K562 (cell line): Measurements from ENCODE around the gene DOP1A. TPM values are rescaled to one million over a fixed set of nuclear protein-coding genes. Genes with fewer than 3 reads are reported as not detected.

Experiments used
- ATAC-seq: fragments of 200-7000 bp; cut with Tn5 transposase; 3 replicates; pipeline ENCODE4 v1.9.1; 2020; ENCODE audit warnings: moderate library complexity
- BruUV-seq: library from RNA; stranded (reverse); fragments of 400-500 nt; replicated peaks from 2 replicates; lab custom pipeline; 2021; lab: Mats Ljungman, UMichigan
- CTCF ChIA-PET: fragments of 300-600 bp; formaldehyde crosslinking; extraction: SDS; loops from one replicate; lab custom pipeline; 2021; ENCODE audit warnings: low intra/inter-chr PET ratio; lab: Yijun Ruan, JAX
- POLR2A ChIA-PET: fragments of 300-600, 350-650 bp; sonication (Branson Sonifier 250); formaldehyde crosslinking; extraction: SDS; loops from one replicate; lab custom pipeline; 2021; ENCODE audit warnings: antibody characterized with exemption, inconsistent platforms; lab: Yijun Ruan, JAX
- DNase-seq, 4 experiments: peaks; one replicate each; pipeline versions ENCODE4 v3.0.0 to v3.0.0-alpha.2; 2011 to 2018; ENCODE audit warnings: low spot score in 3 of 4, mixed read lengths in 3 of 4; ENCODE audit errors: extremely low read depth in 1 of 4
- FAIRE-seq: peaks from 2 replicates; lab custom pipeline; 2011; peaks lifted over from hg19 to GRCh38; lab: Jason Lieb, UNC
- H2AFZ ChIP-seq: 2 replicates; pipeline ENCODE4 v1.6.0; 2011; ENCODE audit warnings: low read depth, low read length, control low read depth, inconsistent platforms
- H3K27ac ChIP-seq: fragments of 200-600 bp; 3 replicates; pipeline ENCODE4 v1.8.0; 2011; ENCODE audit warnings: low read depth, mild to moderate bottlenecking, control low read depth, inconsistent platforms, low read length, moderate library complexity, mixed read lengths; ENCODE audit errors: extremely low read depth
- H3K27me3 ChIP-seq, 2 experiments: fragments of 300-600 bp in 1 of 2; 2 replicates in 1 of 2; 3 replicates in 1 of 2; pipeline versions ENCODE4 v1.6.0 to v1.8.0; 2011; ENCODE audit warnings: inconsistent platforms in 2 of 2, low read length in 2 of 2, mild to moderate bottlenecking in 1 of 2, mixed read lengths in 1 of 2, moderate library complexity in 1 of 2; ENCODE audit not compliant: control insufficient read depth in 2 of 2, insufficient read depth in 2 of 2
- H3K36me3 ChIP-seq: fragments of 300-600 bp; 3 replicates; pipeline ENCODE4 v1.8.0; 2011; ENCODE audit warnings: mild to moderate bottlenecking, low read length, inconsistent platforms; ENCODE audit not compliant: control insufficient read depth, insufficient read depth
- H3K4me1 ChIP-seq, 2 experiments: fragments of 200-600 bp in 1 of 2; replicated peaks in 1 of 2; 2 replicates in 1 of 2; 3 replicates in 1 of 2; pipeline versions ENCODE4 v1.5.1 to v1.8.0; 2011; ENCODE audit warnings: inconsistent platforms in 2 of 2, low read length in 2 of 2, mild to moderate bottlenecking in 1 of 2, mixed read lengths in 1 of 2, moderate library complexity in 1 of 2; ENCODE audit not compliant: control insufficient read depth in 2 of 2, insufficient read depth in 2 of 2
- H3K4me2 ChIP-seq: 2 replicates; pipeline ENCODE4 v1.6.1; 2011; ENCODE audit warnings: low read length, control low read depth, inconsistent platforms, mixed read lengths; ENCODE audit not compliant: insufficient read depth
- H3K4me3 ChIP-seq: fragments of 200-600 bp; sonication (generic), shearing (Covaris generic); 2 replicates; pipeline ENCODE4 v1.5.1; 2016; ENCODE audit warnings: control low read depth, inconsistent platforms
- H3K79me2 ChIP-seq: fragments of 200-600 bp; 3 replicates; pipeline ENCODE4 v1.8.0; 2011; ENCODE audit warnings: low read length, inconsistent platforms; ENCODE audit not compliant: control insufficient read depth, insufficient read depth
- H3K9ac ChIP-seq, 2 experiments: 2 replicates each; pipeline versions ENCODE4 v1.6.0 to v1.6.1; 2011; ENCODE audit warnings: low read depth in 2 of 2, low read length in 2 of 2, control low read depth in 1 of 2, inconsistent platforms in 1 of 2, mild to moderate bottlenecking in 1 of 2, mixed read lengths in 1 of 2; ENCODE audit not compliant: insufficient read depth in 1 of 2
- H3K9me1 ChIP-seq: one replicate; pipeline ENCODE4 v1.6.0; 2011; ENCODE audit warnings: inconsistent platforms, mild to moderate bottlenecking, low read length, moderate library complexity; ENCODE audit not compliant: control insufficient read depth, insufficient read depth
- H3K9me3 ChIP-seq: replicated peaks from 2 replicates; pipeline ENCODE4 v1.5.1; 2011; ENCODE audit warnings: low read depth, low read length, inconsistent platforms; ENCODE audit not compliant: control insufficient read depth, insufficient read depth
- H4K20me1 ChIP-seq: replicated peaks from 2 replicates; pipeline ENCODE4 v1.6.1; 2011; ENCODE audit warnings: low read length, inconsistent platforms, mixed read lengths; ENCODE audit not compliant: control insufficient read depth, insufficient read depth
- C11orf30 ChIP-seq: fragments of 450-650 bp; IDR thresholded peaks from 2 replicates; pipeline ENCODE4 v1.6.1; 2016; ENCODE audit warnings: low read depth, mild to moderate bottlenecking
- CHD4 ChIP-seq: fragments of 200-600 bp; sonication (generic); IDR thresholded peaks from 3 replicates; pipeline ENCODE4 v1.6.1; 2012; ENCODE audit warnings: low read depth, mild to moderate bottlenecking, mixed read lengths, low read length, inconsistent platforms; ENCODE audit not compliant: insufficient read depth, insufficient replicate concordance, poor library complexity, severe bottlenecking
- CHD7 ChIP-seq: fragments of 200-600 bp; sonication (generic); IDR thresholded peaks from one replicate; pipeline ENCODE4 v1.6.1; 2012; ENCODE audit warnings: mild to moderate bottlenecking, low read depth, low read length, inconsistent platforms
- KAT2B ChIP-seq: IDR thresholded peaks from one replicate; pipeline ENCODE4 v1.6.1; 2012; ENCODE audit warnings: low read depth, mild to moderate bottlenecking, control low read depth, inconsistent platforms, low read length, moderate library complexity
- MAFF ChIP-seq: IDR thresholded peaks from 2 replicates; pipeline ENCODE4 v1.6.1; 2012; ENCODE audit warnings: low read length, improper control_type of control experiment
- MAFG ChIP-seq: fragments of 450-650 bp; conservative IDR thresholded peaks from 2 replicates; pipeline ENCODE4 v1.6.1; 2016; ENCODE audit warnings: missing genetic modification characterization, missing compliant biosample characterization
- MAFK ChIP-seq: IDR thresholded peaks from 2 replicates; pipeline ENCODE4 v1.6.1; 2011; ENCODE audit warnings: low read length, improper control_type of control experiment
- NCOA2 ChIP-seq, 2 experiments: fragments of 450-650 bp; IDR thresholded peaks; 2 replicates each; pipeline ENCODE4 v1.6.1; 2018; ENCODE audit warnings: mild to moderate bottlenecking in 2 of 2, moderate library complexity in 1 of 2; ENCODE audit not compliant: partially characterized antibody in 2 of 2
- PML ChIP-seq: IDR thresholded peaks from 2 replicates; pipeline ENCODE4 v1.6.1; 2012; ENCODE audit warnings: low read length, inconsistent platforms
- TCFL5 ChIP-seq: fragments of 250-450 bp; sonication (Bioruptor Pico); conservative IDR thresholded peaks from 2 replicates; pipeline ENCODE4 v1.6.1; 2021; ENCODE audit warnings: mild to moderate bottlenecking, moderate library complexity, matching md5 sums
- XRCC4 ChIP-seq: IDR thresholded peaks from one replicate; pipeline ENCODE4 v1.6.1; 2011; ENCODE audit not compliant: insufficient read depth, insufficient read length; ENCODE audit errors: extremely low read depth
- ZNF316 ChIP-seq: fragments of 450-650 bp; IDR thresholded peaks from 2 replicates; pipeline ENCODE4 v1.6.1; 2016
- WGBS: fragments of 100-300 bp; shearing (Covaris generic); methylation state at CpG from one replicate; pipeline ENCODE4 v1.1.6; 2016; ENCODE audit warnings: low coverage, mixed read lengths; ENCODE audit not compliant: insufficient coverage; ENCODE audit errors: missing lambda C conversion rate; 5-methylcytosine and 5-hydroxymethylcytosine counted together
- in situ Hi-C: fragments of 300-500 bp; cut with MboI; formaldehyde crosslinking; loops from 4 replicates; pipeline ENCODE4 v1.15.0; 2018; ENCODE audit warnings: inconsistent platforms, mixed read lengths
- intact Hi-C: fragments of 100-400 bp; cut with micrococcal nuclease; formaldehyde crosslinking; loops from 2 replicates; pipeline ENCODE4 v1.14.2; 2022
- polyA plus RNA-seq, 8 experiments: library from polyadenylated mRNA; depleted of rRNA in 4 of 8; stranded (reverse) in 5 of 8; unstranded in 3 of 8; fragments of >200 nt; fragmentation: Nextera tagmentation in 2 of 8; fragmentation: Illumina TruSeq in 1 of 8; extraction: Ambion mirVana in 2 of 8; extraction: Trizol in 1 of 8; gene quantifications; 2 replicates each; pipeline versions ENCODE4 v1.2.1 to v1.2.3, GENCODE V29; 2011 to 2014; ENCODE audit warnings: inconsistent platforms in 1 of 8, missing spikeins in 1 of 8
- total RNA-seq, 7 experiments: library from RNA; depleted of rRNA in 6 of 7; stranded (reverse); fragments of >200 nt in 6 of 7; fragmentation: Illumina TruSeq in 2 of 7; extraction: Trizol in 2 of 7; gene quantifications; 2 replicates each; pipeline versions ENCODE4 v1.2.1 to v1.2.3, GENCODE V29; 2011 to 2021; ENCODE audit warnings: low replicate concordance in 1 of 7

Gene DOP1A
- total and polyA plus RNA-seq, 9 of the 15 experiments (the other 6 are each of a cell fraction or from before 2014, with no cell fraction given), result 0.75 to 10.5 (median 4.4) TPM

GRCh38 chr6:83152913-83153312 lies 85.4 kb downstream of the DOP1A start:
- BruUV-seq, result no TSS peak
- no peak for DNase-seq
- in situ Hi-C loops (no loop called here), intact Hi-C loops (no loop called here)
- Histone ChIP-seq H3K4me1 (no peaks in the 10 kb centered on the region), H3K4me2 (no peak overlapping the region), H3K9me1 (no peaks in the 10 kb centered on the region), H3K9ac (no peak overlapping the region), H3K4me3 (no peak overlapping the region), H3K27me3 (no peaks in the 10 kb centered on the region), H3K36me3 (no peaks in the 10 kb centered on the region), H3K79me2 (no peaks in the 10 kb centered on the region), H2AFZ (no peak overlapping the region), H3K9me3 (no peaks in the 10 kb centered on the region), H4K20me1 (no peaks in the 10 kb centered on the region), H3K27ac (no peak overlapping the region)
- no peak for ATAC-seq
- WGBS, result 100% methylated on average over 1 of the region's 1 CpG
- ChIA-PET POLR2A (no interaction called here), CTCF (no interaction called here)
- FAIRE-seq, result no peak
- TF ChIP-seq CHD4 (no peak), MAFG (tag) (peak; percentile 89), XRCC4 (no peak), NCOA2 (IDR thresholded peaks at IDR 0.05; ENCODE audit: partially characterized antibody in 2 of 2) (no peak), PML (no peak), CHD7 (no peak), MAFK (peak; percentile 96), C11orf30 (peak; percentile 92), TCFL5 (CRISPR knock-in tag) (no peak), ZNF316 (peak; percentile 96), MAFF (peak; percentile 95), KAT2B (no peak)
